ENCODE measurements around the gene ALOX5.

DNA sequence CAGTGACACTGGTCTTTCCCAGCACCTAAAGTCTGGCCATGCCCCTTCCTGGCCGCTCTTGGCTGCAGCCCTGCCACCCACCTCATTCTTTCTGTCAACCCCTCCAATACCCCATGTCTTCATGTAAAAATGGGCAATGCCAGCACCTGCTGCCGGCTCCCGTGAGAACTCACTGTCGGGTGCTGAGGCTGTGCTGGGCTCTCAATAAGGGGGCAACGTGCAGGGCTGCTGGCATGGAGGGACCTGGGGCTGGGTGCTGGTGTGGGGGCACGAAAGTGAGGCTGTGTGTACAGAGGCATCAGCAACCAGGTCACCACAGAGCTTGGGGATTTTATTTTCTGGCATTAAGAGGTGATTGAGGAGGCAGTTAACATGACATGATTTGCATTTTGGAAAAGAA lies 65.3 kb downstream of the ALOX5 start:
- no peak for TF ChIP-seq POLR2A (IDR thresholded peaks at IDR 0.05; ENCODE audit: low read length)
- no peak for TF ChIP-seq GATA1 (IDR thresholded peaks at IDR 0.05; ENCODE audit: low read depth, low read length)
